Neural cell (in vitro differentiated cells): ENCODE data around the gene GOLM1. TPM values are rescaled to one million over a fixed set of nuclear protein-coding genes. Genes with fewer than 3 reads are reported as not detected.

Experiments used
- H2AFZ ChIP-seq: fragments of 200-600, 300-800 bp; sonication (generic), shearing (Covaris generic); 2 replicates; pipeline ENCODE4 v1.6.0; 2014; ENCODE audit warnings: low read depth, mild to moderate bottlenecking, antibody characterized with exemption, low read length, moderate library complexity
- H3F3A ChIP-seq: fragments of 200-600 bp; shearing (Covaris generic); 2 replicates; pipeline ENCODE4 v1.6.1; 2016; ENCODE audit warnings: mild to moderate bottlenecking, moderate library complexity, mixed read lengths, antibody characterized with exemption, low read length; ENCODE audit not compliant: insufficient read depth, poor library complexity, severe bottlenecking
- H3K27ac ChIP-seq: fragments of 200-600, 300-800 bp; sonication (generic), shearing (Covaris generic); 2 replicates; pipeline ENCODE4 v1.5.1; 2014; ENCODE audit warnings: mild to moderate bottlenecking, low read length, moderate library complexity
- H3K27me3 ChIP-seq: fragments of 300-800, 200-600 bp; sonication (generic), shearing (Covaris generic); 2 replicates; pipeline ENCODE4 v1.6.0; 2014; ENCODE audit warnings: mild to moderate bottlenecking, low read depth, low read length, moderate library complexity; ENCODE audit not compliant: insufficient read depth
- H3K36me3 ChIP-seq: fragments of 300-800, 200-600 bp; sonication (generic), shearing (Covaris generic); 2 replicates; pipeline ENCODE4 v1.5.1; 2014; ENCODE audit warnings: mild to moderate bottlenecking, antibody characterized with exemption, low read length, moderate library complexity; ENCODE audit not compliant: insufficient read depth
- H3K4me2 ChIP-seq: fragments of 300-800, 200-600 bp; sonication (generic), shearing (Covaris generic); 2 replicates; pipeline ENCODE4 v1.6.0; 2014; ENCODE audit warnings: mild to moderate bottlenecking, low read length
- H3K4me3 ChIP-seq: fragments of 300-800, 200-600 bp; sonication (generic), shearing (Covaris generic); 2 replicates; pipeline ENCODE4 v1.5.1; 2014; ENCODE audit warnings: mild to moderate bottlenecking, low read length, moderate library complexity
- H3K79me2 ChIP-seq: fragments of 200-600 bp; shearing (Covaris generic); replicated peaks from 2 replicates; pipeline ENCODE4 v1.6.0; 2014; ENCODE audit warnings: mild to moderate bottlenecking, low read length, moderate library complexity; ENCODE audit not compliant: insufficient read depth
- H3K9ac ChIP-seq: fragments of 300-800, 200-600 bp; sonication (generic), shearing (Covaris generic); 2 replicates; pipeline ENCODE4 v1.6.1; 2016; ENCODE audit warnings: mild to moderate bottlenecking, low read length, mixed read lengths
- H3K9me2 ChIP-seq: fragments of 200-600 bp; shearing (Covaris generic); 2 replicates; pipeline ENCODE4 v1.6.1; 2016; ENCODE audit warnings: mild to moderate bottlenecking, low read length, mixed read lengths; ENCODE audit not compliant: insufficient read depth
- H3K9me3 ChIP-seq: fragments of 200-600, 300-800 bp; sonication (generic), shearing (Covaris generic); 2 replicates; pipeline ENCODE4 v1.6.1; 2016; ENCODE audit warnings: mild to moderate bottlenecking, mixed run types, low read length, moderate library complexity, mixed read lengths
- H4K20me1 ChIP-seq: fragments of 200-600 bp; shearing (Covaris generic); 2 replicates; pipeline ENCODE4 v1.6.1; 2016; ENCODE audit warnings: mild to moderate bottlenecking, mixed run types; ENCODE audit not compliant: insufficient read depth
- CTCF ChIP-seq: fragments of 450-650 bp; IDR thresholded peaks from 2 replicates; pipeline ENCODE4 v1.5.1; 2014; ENCODE audit warnings: antibody characterized with exemption, mild to moderate bottlenecking, moderate library complexity; ENCODE audit not compliant: poor library complexity, severe bottlenecking
- EP300 ChIP-seq: fragments of 450-650 bp; conservative IDR thresholded peaks from 2 replicates; pipeline ENCODE4 v1.6.1; 2014; ENCODE audit warnings: antibody characterized with exemption, mild to moderate bottlenecking, moderate library complexity; ENCODE audit not compliant: poor library complexity, severe bottlenecking
- EZH2 ChIP-seq: fragments of 200-600, 300-800 bp; shearing (Covaris generic), sonication (generic); IDR thresholded peaks from 2 replicates; pipeline ENCODE4 v1.6.1; 2014; ENCODE audit warnings: antibody characterized with exemption, low read length, borderline replicate concordance, mild to moderate bottlenecking; ENCODE audit not compliant: insufficient read depth, poor library complexity, severe bottlenecking
- MXI1 ChIP-seq: fragments of 450-650 bp; conservative IDR thresholded peaks from 2 replicates; pipeline ENCODE4 v1.6.1; 2014; ENCODE audit warnings: antibody characterized with exemption, mild to moderate bottlenecking; ENCODE audit not compliant: poor library complexity, severe bottlenecking
- POLR2AphosphoS5 ChIP-seq: IDR thresholded peaks from 2 replicates; pipeline ENCODE4 v1.6.1; 2012
- RAD21 ChIP-seq: fragments of 450-650 bp; conservative IDR thresholded peaks from 2 replicates; pipeline ENCODE4 v1.6.1; 2014; ENCODE audit warnings: antibody characterized with exemption, mild to moderate bottlenecking, moderate library complexity
- REST ChIP-seq: IDR thresholded peaks from 2 replicates; pipeline ENCODE4 v1.6.1; 2012; ENCODE audit warnings: borderline replicate concordance
- SMC3 ChIP-seq: fragments of 450-650 bp; conservative IDR thresholded peaks from 2 replicates; pipeline ENCODE4 v1.6.1; 2014; ENCODE audit warnings: antibody characterized with exemption, mild to moderate bottlenecking, moderate library complexity; ENCODE audit not compliant: poor library complexity
- TAF1 ChIP-seq: IDR thresholded peaks from 2 replicates; pipeline ENCODE4 v1.6.1; 2012; ENCODE audit warnings: low read depth
- polyA plus RNA-seq: library from polyadenylated mRNA; depleted of rRNA; stranded (reverse); fragments of >200 nt; gene quantifications from 2 replicates; pipeline ENCODE4 v1.2.3, GENCODE V29; 2014

Gene GOLM1
- polyA plus RNA-seq, 1 donor from 2014 or later = 77.4 TPM

GRCh38 chr9:86079421-86079831, 19.9 kb downstream of the GOLM1 start:
- peaks cover 8% of the 10 kb centered on the region for H3K79me2 ChIP-seq
- no peaks in the 10 kb centered on the region for H3K9me3 ChIP-seq
- H3K4me2 ChIP-seq = no peak overlapping the region
- no peaks in the 10 kb centered on the region for H3K9me2 ChIP-seq
- TF ChIP-seq RAD21 (no peak), EZH2 (no peak), REST (no peak), EP300 (no peak), CTCF (no peak), SMC3 (no peak), POLR2AphosphoS5 (no peak), MXI1 (no peak), TAF1 (no peak)
- no peak overlapping the region for H2AFZ ChIP-seq
- no peak overlapping the region for H3K27ac ChIP-seq
- no peaks in the 10 kb centered on the region for H3F3A ChIP-seq
- no peaks in the 10 kb centered on the region for H3K27me3 ChIP-seq
- no peak overlapping the region for H3K9ac ChIP-seq
- no peaks in the 10 kb centered on the region for H3K36me3 ChIP-seq
- H3K4me3 ChIP-seq = no peak overlapping the region
- H4K20me1 ChIP-seq = no peaks in the 10 kb centered on the region

DNA sequence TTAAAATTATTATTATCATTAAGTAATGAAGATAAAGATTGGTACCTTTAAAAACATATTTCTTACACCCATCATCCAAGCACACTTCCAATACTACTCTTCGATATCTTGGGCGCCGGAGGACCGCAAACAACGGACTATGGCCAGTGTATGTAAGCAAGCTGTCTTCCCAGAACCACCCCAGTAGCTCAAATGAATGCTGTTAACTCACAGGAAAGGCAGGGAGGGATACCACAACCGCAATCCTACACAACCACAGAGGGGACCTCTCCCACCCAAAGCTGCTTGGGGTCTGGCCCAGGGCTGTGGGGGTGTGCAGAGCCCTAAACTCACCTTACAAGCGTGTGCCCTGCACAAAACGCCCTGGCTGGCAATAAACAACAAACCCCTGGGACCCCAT, 20.6 kb downstream of the GOLM1 start:
- no peak overlapping the region for H3K4me2 ChIP-seq
- H3K9me2 ChIP-seq = no peaks in the 10 kb centered on the region

More for the DNA sequence above, 20.6 kb downstream of the GOLM1 start:
- no peak overlapping the region for H2AFZ ChIP-seq
- H3K79me2 ChIP-seq = peaks cover 8% of the 10 kb centered on the region
- H3K36me3 ChIP-seq = no peaks in the 10 kb centered on the region
- H3K27ac ChIP-seq = no peak overlapping the region
- no peaks in the 10 kb centered on the region for H3K27me3 ChIP-seq
- H4K20me1 ChIP-seq = no peaks in the 10 kb centered on the region
- H3K4me3 ChIP-seq = no peak overlapping the region
- no peaks in the 10 kb centered on the region for H3K9me3 ChIP-seq
- TF ChIP-seq REST (no peak), CTCF (no peak), TAF1 (no peak), EZH2 (no peak)
- H3K9ac ChIP-seq = no peak overlapping the region
- no peaks in the 10 kb centered on the region for H3F3A ChIP-seq
